Hepatocyte (in vitro differentiated cells): ENCODE measurements around the gene TTC6.

Experiments
- EZH2 ChIP-seq: fragments of 200-600 bp; sonication (generic); IDR thresholded peaks from 2 replicates; pipeline ENCODE4 v1.6.1; 2016; ENCODE audit warnings: antibody characterized with exemption, mild to moderate bottlenecking, borderline replicate concordance
- EZH2phosphoT487 ChIP-seq: fragments of 200-600 bp; sonication (generic); IDR thresholded peaks from one replicate; pipeline ENCODE4 v1.6.1; 2018; ENCODE audit warnings: antibody characterized with exemption, mild to moderate bottlenecking, low read depth, moderate library complexity; ENCODE audit not compliant: unreplicated experiment, severe bottlenecking
- TF ChIP-seq, protein P1 (sequence below): fragments of 200-600 bp; sonication (generic); IDR thresholded peaks from 2 replicates; pipeline ENCODE4 v1.5.1; 2016; ENCODE audit warnings: antibody characterized with exemption, mild to moderate bottlenecking; ENCODE audit not compliant: poor library complexity

- TF ChIP-seq, protein P1, sequence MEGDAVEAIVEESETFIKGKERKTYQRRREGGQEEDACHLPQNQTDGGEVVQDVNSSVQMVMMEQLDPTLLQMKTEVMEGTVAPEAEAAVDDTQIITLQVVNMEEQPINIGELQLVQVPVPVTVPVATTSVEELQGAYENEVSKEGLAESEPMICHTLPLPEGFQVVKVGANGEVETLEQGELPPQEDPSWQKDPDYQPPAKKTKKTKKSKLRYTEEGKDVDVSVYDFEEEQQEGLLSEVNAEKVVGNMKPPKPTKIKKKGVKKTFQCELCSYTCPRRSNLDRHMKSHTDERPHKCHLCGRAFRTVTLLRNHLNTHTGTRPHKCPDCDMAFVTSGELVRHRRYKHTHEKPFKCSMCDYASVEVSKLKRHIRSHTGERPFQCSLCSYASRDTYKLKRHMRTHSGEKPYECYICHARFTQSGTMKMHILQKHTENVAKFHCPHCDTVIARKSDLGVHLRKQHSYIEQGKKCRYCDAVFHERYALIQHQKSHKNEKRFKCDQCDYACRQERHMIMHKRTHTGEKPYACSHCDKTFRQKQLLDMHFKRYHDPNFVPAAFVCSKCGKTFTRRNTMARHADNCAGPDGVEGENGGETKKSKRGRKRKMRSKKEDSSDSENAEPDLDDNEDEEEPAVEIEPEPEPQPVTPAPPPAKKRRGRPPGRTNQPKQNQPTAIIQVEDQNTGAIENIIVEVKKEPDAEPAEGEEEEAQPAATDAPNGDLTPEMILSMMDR = peak; percentile 37
- peak; percentile 32 for TF ChIP-seq EZH2
- no peak for TF ChIP-seq EZH2phosphoT487
Observed at GRCh38 chr14:37591311-37591940, 4.0 kb upstream of the TTC6 start.
